Uterus (tissue), 4 donors: ENCODE results near the gene LRCH4. TPM values are rescaled to one million over a fixed set of nuclear protein-coding genes. Genes with fewer than 3 reads are reported as not detected.

Source experiments
- DNase-seq, 2 donors: peaks; one replicate each; pipeline ENCODE4 v3.0.0-alpha.2; 2019 to 2020
- H3K27ac ChIP-seq, 2 donors: fragments of 200-600 bp; sonication (generic); 1 replicate in 1 of 2; 2 replicates in 1 of 2; pipeline ENCODE4 v1.5.1; 2016 to 2018
- H3K27me3 ChIP-seq, 2 donors: fragments of 200-600 bp; sonication (generic); one replicate each; pipeline ENCODE4 v1.5.1; 2018 to 2019; ENCODE audit warnings: control low read depth in 1 of 2
- H3K36me3 ChIP-seq, 2 donors: fragments of 200-600 bp; sonication (generic); one replicate each; pipeline ENCODE4 v1.5.1; 2019; ENCODE audit warnings: control low read depth in 1 of 2
- H3K4me1 ChIP-seq, 2 donors: fragments of 200-600 bp; sonication (generic); one replicate each; pipeline ENCODE4 v1.5.1; 2018 to 2019; ENCODE audit warnings: control low read depth in 1 of 2
- H3K4me3 ChIP-seq, 2 donors: fragments of 200-600 bp; sonication (generic); 1 replicate in 1 of 2; 2 replicates in 1 of 2; pipeline ENCODE4 v1.5.1; 2018 to 2019; ENCODE audit warnings: mild to moderate bottlenecking in 1 of 2
- H3K9me3 ChIP-seq, 2 donors: fragments of 200-600 bp; sonication (generic); one replicate each; pipeline ENCODE4 v1.5.1; 2019; ENCODE audit warnings: control low read depth in 1 of 2
- POLR2A ChIP-seq, 2 donors: fragments of 450-650 bp; IDR thresholded peaks; one replicate each; pipeline ENCODE4 v1.6.1; 2016; ENCODE audit warnings: antibody characterized with exemption in 2 of 2, mild to moderate bottlenecking in 1 of 2, moderate library complexity in 1 of 2
- intact Hi-C: fragments of 100-400 bp; cut with DNase I; formaldehyde crosslinking; loops from one replicate; pipeline ENCODE4 v1.15.1; 2023; ENCODE audit warnings: low total_unique reads
- total RNA-seq, 4 donors: library from RNA; depleted of rRNA in 3 of 4; stranded (reverse); fragments of >200 nt in 3 of 4; gene quantifications; one replicate each; pipeline versions ENCODE4 v1.1.0 to v1.2.4, GENCODE V29; 2014 to 2023
- TF ChIP-seq, protein P1 (sequence below), 4 experiments: fragments of 200-600 bp in 2 of 4; fragments of 450-650 bp in 2 of 4; sonication (generic) in 2 of 4; IDR thresholded peaks; one replicate each; pipeline ENCODE4 v1.5.1; 2016 to 2019; ENCODE audit warnings: antibody characterized with exemption in 4 of 4, mild to moderate bottlenecking in 2 of 4, moderate library complexity in 1 of 4
- donor health status: DM: yes; HTN: yes; CAD: no.

Gene LRCH4
- total RNA-seq, 4 donors from 2014 or later, result 11.5 to 179 (median 56.8) TPM

DNA sequence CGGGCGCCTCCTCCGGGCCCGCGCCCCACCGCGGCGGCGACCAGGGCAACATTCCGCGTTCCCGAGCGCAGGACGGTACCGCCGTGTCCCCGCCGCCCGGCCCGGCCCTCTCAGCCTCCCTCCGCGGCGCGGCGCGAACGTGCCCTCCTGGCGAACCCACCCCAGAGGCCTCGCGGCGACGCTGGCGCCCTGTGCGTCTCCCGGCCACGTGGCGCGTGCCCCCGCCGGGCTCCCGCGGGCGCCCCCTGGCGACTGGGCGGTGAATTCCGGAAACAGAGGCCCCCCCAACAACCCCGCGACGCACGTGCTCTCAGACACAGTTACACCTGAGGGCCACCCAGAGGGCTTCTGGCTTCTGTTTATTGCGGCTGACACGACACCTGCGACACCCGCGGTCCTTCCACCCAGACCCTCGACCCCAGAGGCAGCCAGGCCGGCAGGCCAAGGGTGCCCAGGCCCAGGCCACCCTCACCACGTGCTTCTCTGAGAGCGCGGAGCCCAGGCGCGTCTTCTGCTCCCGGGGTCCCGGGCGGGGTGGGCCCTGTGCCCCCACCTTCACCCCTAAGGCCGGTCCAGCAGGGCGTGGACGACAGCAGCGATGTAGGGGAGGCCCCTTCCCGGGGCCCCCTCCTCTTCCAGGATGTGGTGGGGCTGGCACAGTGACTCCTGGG is 12.1 kb downstream of the LRCH4 start, which contains the start of gene SAP25:
SAP25 (minus strand) TSS at position 210 of the 671 bp plus-strand sequence; CDS start at position 52, 158 bp downstream.
- H3K4me3 ChIP-seq, result no peak within 1 kb of the TSS
- H3K36me3 ChIP-seq, result no peaks in the 10 kb centered on the region
- intact Hi-C loops, result no loop called here
- no peaks in the 10 kb centered on the region for H3K9me3 ChIP-seq
- H3K27me3 ChIP-seq, result no peaks in the 10 kb centered on the region
- TF ChIP-seq POLR2A (IDR thresholded peaks at IDR 0.05), result no peak
- TF ChIP-seq, protein P1, sequence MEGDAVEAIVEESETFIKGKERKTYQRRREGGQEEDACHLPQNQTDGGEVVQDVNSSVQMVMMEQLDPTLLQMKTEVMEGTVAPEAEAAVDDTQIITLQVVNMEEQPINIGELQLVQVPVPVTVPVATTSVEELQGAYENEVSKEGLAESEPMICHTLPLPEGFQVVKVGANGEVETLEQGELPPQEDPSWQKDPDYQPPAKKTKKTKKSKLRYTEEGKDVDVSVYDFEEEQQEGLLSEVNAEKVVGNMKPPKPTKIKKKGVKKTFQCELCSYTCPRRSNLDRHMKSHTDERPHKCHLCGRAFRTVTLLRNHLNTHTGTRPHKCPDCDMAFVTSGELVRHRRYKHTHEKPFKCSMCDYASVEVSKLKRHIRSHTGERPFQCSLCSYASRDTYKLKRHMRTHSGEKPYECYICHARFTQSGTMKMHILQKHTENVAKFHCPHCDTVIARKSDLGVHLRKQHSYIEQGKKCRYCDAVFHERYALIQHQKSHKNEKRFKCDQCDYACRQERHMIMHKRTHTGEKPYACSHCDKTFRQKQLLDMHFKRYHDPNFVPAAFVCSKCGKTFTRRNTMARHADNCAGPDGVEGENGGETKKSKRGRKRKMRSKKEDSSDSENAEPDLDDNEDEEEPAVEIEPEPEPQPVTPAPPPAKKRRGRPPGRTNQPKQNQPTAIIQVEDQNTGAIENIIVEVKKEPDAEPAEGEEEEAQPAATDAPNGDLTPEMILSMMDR (IDR thresholded peaks at IDR 0.05), result no peak
- peaks cover 0 to 3% of the 10 kb centered on the region in 2 donors for H3K4me1 ChIP-seq
- H3K27ac ChIP-seq, result no peak within 1 kb of the TSS
- no peak for DNase-seq

- intact Hi-C loops, result no loop called here
- peaks cover 0 to 3% of the 10 kb centered on the region in 2 donors for H3K4me1 ChIP-seq
- no peaks in the 10 kb centered on the region for H3K9me3 ChIP-seq
- H3K27me3 ChIP-seq, result no peaks in the 10 kb centered on the region
- TF ChIP-seq POLR2A (IDR thresholded peaks at IDR 0.05), result no peak
- TF ChIP-seq, protein P1 (IDR thresholded peaks at IDR 0.05), result no peak
- no peak for DNase-seq
- H3K4me3 ChIP-seq, result no peak overlapping the region
- H3K36me3 ChIP-seq, result no peaks in the 10 kb centered on the region
- H3K27ac ChIP-seq, result no peak overlapping the region
Measured at GRCh38 chr7:100572949-100573675, 12.8 kb downstream of the LRCH4 start.

DNA sequence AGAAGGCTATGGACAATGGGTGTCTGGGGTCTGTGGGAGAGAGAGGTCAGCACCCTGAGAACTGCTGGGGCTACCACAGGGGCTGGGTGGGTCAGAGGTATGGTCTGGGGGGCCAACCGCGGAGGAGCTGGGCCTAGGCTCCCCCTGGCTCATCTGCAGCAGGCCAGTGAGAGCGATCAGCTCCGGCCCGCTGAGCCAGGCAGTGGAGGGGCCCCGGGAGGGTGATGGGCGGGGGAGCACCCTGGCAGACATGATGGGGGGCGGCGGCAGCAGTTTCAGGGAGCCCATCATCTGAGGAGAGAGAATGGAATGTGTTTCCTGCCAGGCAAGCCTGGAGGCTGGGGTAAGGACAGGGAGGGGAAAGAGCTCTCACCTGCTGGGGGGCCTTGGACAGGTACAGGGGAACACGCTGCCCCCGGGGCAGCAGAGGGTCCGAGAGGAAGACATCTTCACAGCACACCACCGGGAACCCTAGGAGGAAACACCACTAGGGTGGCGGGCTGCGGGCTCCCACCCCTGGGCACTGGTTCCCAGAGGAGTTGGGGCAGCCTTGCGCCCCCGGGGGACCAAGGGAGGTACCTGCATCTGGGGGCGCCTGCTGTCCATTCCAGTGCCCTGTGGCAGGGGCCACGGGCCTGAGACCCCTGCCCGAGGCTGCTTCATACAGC is 13.5 kb downstream of the LRCH4 start:
- Histone ChIP-seq H3K27ac (no peak overlapping the region), H3K27me3 (no peaks in the 10 kb centered on the region), H3K4me1 (peaks cover 0 to 3% of the 10 kb centered on the region in 2 donors), H3K4me3 (no peak overlapping the region), H3K36me3 (no peaks in the 10 kb centered on the region), H3K9me3 (no peaks in the 10 kb centered on the region)
- DNase-seq, result no peak
- intact Hi-C loops, result no loop called here
- TF ChIP-seq, protein P1 (IDR thresholded peaks at IDR 0.05), result no peak

- TF ChIP-seq, protein P1 (IDR thresholded peaks at IDR 0.05), result no peak
- TF ChIP-seq POLR2A (IDR thresholded peaks at IDR 0.05), result no peak
- intact Hi-C loops, result no loop called here
- Histone ChIP-seq H3K9me3 (no peaks in the 10 kb centered on the region), H3K4me3 (no peak overlapping the region), H3K4me1 (peaks cover 0 to 3% of the 10 kb centered on the region in 2 donors), H3K27ac (no peak overlapping the region), H3K36me3 (no peaks in the 10 kb centered on the region), H3K27me3 (no peaks in the 10 kb centered on the region)
- no peak for DNase-seq
Measured at GRCh38 chr7:100571829-100572116, 14.2 kb downstream of the LRCH4 start.
